Gastrocnemius medialis (tissue), 4 donors: Measurements from ENCODE around the gene SCGB3A2. TPM values are rescaled to one million over a fixed set of nuclear protein-coding genes. Genes with fewer than 3 reads are reported as not detected.

Experiments
- ATAC-seq, 2 donors: fragments of 150-250 bp; one replicate each; pipeline ENCODE4 v1.9.1; 2016
- DNase-seq, 2 donors: peaks; one replicate each; pipeline ENCODE4 v3.0.0-alpha.2; 2019
- H3K27ac ChIP-seq, 4 donors: fragments of 200-600 bp; sonication (generic); 1 replicate in 1 of 4; 2 replicates in 3 of 4; pipeline ENCODE4 v1.5.1; 2016 to 2018; ENCODE audit warnings: mild to moderate bottlenecking in 2 of 4, moderate library complexity in 1 of 4
- H3K27me3 ChIP-seq, 3 donors: fragments of 200-600 bp; sonication (generic) in 2 of 3; 1 replicate in 1 of 3; 2 replicates in 2 of 3; pipeline versions ENCODE4 v1.5.1 to v1.6.0; 2016 to 2019; ENCODE audit warnings: mild to moderate bottlenecking in 1 of 3, moderate library complexity in 1 of 3
- H3K36me3 ChIP-seq, 2 donors: fragments of 200-600 bp; sonication (generic) in 1 of 2; one replicate each; pipeline ENCODE4 v1.5.1; 2017 to 2018
- H3K4me1 ChIP-seq, 2 donors: fragments of 200-600 bp; sonication (generic) in 1 of 2; one replicate each; pipeline ENCODE4 v1.5.1; 2016 to 2017; ENCODE audit warnings: mild to moderate bottlenecking in 2 of 2
- H3K4me3 ChIP-seq, 4 donors: fragments of 200-600 bp; sonication (generic) in 3 of 4; 1 replicate in 1 of 4; 2 replicates in 3 of 4; pipeline ENCODE4 v1.5.1; 2016 to 2019; ENCODE audit warnings: mild to moderate bottlenecking in 2 of 4
- H3K9me3 ChIP-seq, 3 donors: fragments of 200-600 bp; sonication (generic) in 2 of 3; 1 replicate in 1 of 3; 2 replicates in 2 of 3; pipeline ENCODE4 v1.5.1; 2016 to 2019
- CTCF ChIP-seq, 5 experiments: fragments of 450-650 bp in 3 of 5; fragments of 200-600 bp in 2 of 5; sonication (generic) in 2 of 5; IDR thresholded peaks in 4 of 5; conservative IDR thresholded peaks in 1 of 5; 1 replicate in 4 of 5; 2 replicates in 1 of 5; pipeline ENCODE4 v1.5.1; 2016 to 2019; ENCODE audit warnings: antibody characterized with exemption in 5 of 5, mild to moderate bottlenecking in 3 of 5, moderate library complexity in 3 of 5
- POLR2A ChIP-seq, 2 donors: fragments of 450-650 bp; IDR thresholded peaks; one replicate each; pipeline ENCODE4 v1.6.1; 2017; ENCODE audit warnings: antibody characterized with exemption in 2 of 2, mild to moderate bottlenecking in 2 of 2, moderate library complexity in 2 of 2
- in situ Hi-C, 4 donors: fragments of 200-750 bp; cut with MboI; loops; one replicate each; pipeline versions ENCODE4 v1.15.0 to v1.8.0; 2017; ENCODE audit warnings: low sequenced_read_pairs in 4 of 4
- intact Hi-C: fragments of 100-400 bp; cut with DNase I; formaldehyde crosslinking; loops from one replicate; pipeline ENCODE4 v1.15.1; 2023; ENCODE audit warnings: low total_unique reads
- total RNA-seq, 4 donors: library from RNA; depleted of rRNA; stranded (reverse); fragments of >200 nt; gene quantifications; one replicate each; pipeline versions ENCODE4 v1.1.0 to v1.2.3, GENCODE V29; 2016

SCGB3A2 gene
- total RNA-seq, 4 donors from 2014 or later = not detected

GRCh38 chr5:147882586-147883313, 4.2 kb downstream of the SCGB3A2 start:
- ATAC-seq (no peak), DNase-seq (no peak)
- no peak for TF ChIP-seq POLR2A (IDR thresholded peaks at IDR 0.05)
- TF ChIP-seq CTCF (IDR thresholded peaks at IDR 0.05 in 4 of 5, conservative IDR thresholded peaks at IDR 0.05 in 1 of 5) = no peak
- intact Hi-C loops = no loop called here
- no peaks in the 10 kb centered on the region for H3K36me3 ChIP-seq
- H3K27ac ChIP-seq = no peak overlapping the region
- no peaks in the 10 kb centered on the region for H3K4me1 ChIP-seq
- no peaks in the 10 kb centered on the region for H3K27me3 ChIP-seq
- H3K4me3 ChIP-seq = no peak overlapping the region
- in situ Hi-C loops = no loop called here
- no peaks in the 10 kb centered on the region for H3K9me3 ChIP-seq

GRCh38 chr5:147887026-147887627, 8.6 kb downstream of the SCGB3A2 start:
- Histone ChIP-seq H3K36me3 (no peaks in the 10 kb centered on the region), H3K27ac (no peak overlapping the region), H3K27me3 (no peaks in the 10 kb centered on the region), H3K4me3 (no peak overlapping the region), H3K4me1 (no peaks in the 10 kb centered on the region), H3K9me3 (no peaks in the 10 kb centered on the region)
- DNase-seq (no peak), ATAC-seq (no peak)
- no peak for TF ChIP-seq POLR2A (IDR thresholded peaks at IDR 0.05)
- TF ChIP-seq CTCF (IDR thresholded peaks at IDR 0.05 in 4 of 5, conservative IDR thresholded peaks at IDR 0.05 in 1 of 5) = peak in 2 of 5 experiments; percentile 25 to 65
- in situ Hi-C loops = loop anchor here in 1 of 4 donors (5.0 kb wide), 1 partner anchor 50 kb away; no protein-coding TSS in a partner anchor
- intact Hi-C loops = no loop called here

GRCh38 chr5:147887930-147888329, 9.4 kb downstream of the SCGB3A2 start:
- Histone ChIP-seq H3K4me1 (no peaks in the 10 kb centered on the region), H3K9me3 (no peaks in the 10 kb centered on the region), H3K27ac (no peak overlapping the region), H3K4me3 (no peak overlapping the region), H3K27me3 (no peaks in the 10 kb centered on the region), H3K36me3 (no peaks in the 10 kb centered on the region)
- TF ChIP-seq POLR2A (IDR thresholded peaks at IDR 0.05) (no peak), CTCF (IDR thresholded peaks at IDR 0.05 in 4 of 5, conservative IDR thresholded peaks at IDR 0.05 in 1 of 5) (no peak)
- in situ Hi-C loops (loop anchor here in 1 of 4 donors (5.0 kb wide), 1 partner anchor 49 kb away; no protein-coding TSS in a partner anchor), intact Hi-C loops (no loop called here)
- DNase-seq = no peak
- ATAC-seq = no peak

- ATAC-seq = no peak
- in situ Hi-C loops = no loop called here
- Histone ChIP-seq H3K4me3 (no peak overlapping the region), H3K27me3 (no peaks in the 10 kb centered on the region), H3K27ac (no peak overlapping the region), H3K36me3 (no peaks in the 10 kb centered on the region), H3K4me1 (no peaks in the 10 kb centered on the region), H3K9me3 (no peaks in the 10 kb centered on the region)
- no peak for DNase-seq
- TF ChIP-seq POLR2A (IDR thresholded peaks at IDR 0.05) = no peak
- intact Hi-C loops = no loop called here
Measured at GRCh38 chr5:147892696-147893296, 14.3 kb downstream of the SCGB3A2 start.

- Histone ChIP-seq H3K36me3 (no peaks in the 10 kb centered on the region), H3K4me3 (no peak overlapping the region), H3K27ac (no peak overlapping the region), H3K9me3 (no peaks in the 10 kb centered on the region), H3K27me3 (no peaks in the 10 kb centered on the region), H3K4me1 (no peaks in the 10 kb centered on the region)
- no peak for TF ChIP-seq POLR2A (IDR thresholded peaks at IDR 0.05)
- TF ChIP-seq CTCF (IDR thresholded peaks at IDR 0.05 in 4 of 5, conservative IDR thresholded peaks at IDR 0.05 in 1 of 5) = no peak
- ATAC-seq (no peak), DNase-seq (no peak)
- in situ Hi-C loops = no loop called here
- intact Hi-C loops = no loop called here
Measured at GRCh38 chr5:147893820-147894219, 15.3 kb downstream of the SCGB3A2 start.
